Measurements from ENCODE around the gene CLPX.
A peak's percentile ranks its signal among the peaks of the same experiment; 100 is the strongest.
"Not testable (repeated sequence)": the region's sequence is repeated elsewhere in the genome, so short reads cannot be mapped to it uniquely, and the experiment has no call there.

Gene CLPX

DNA sequence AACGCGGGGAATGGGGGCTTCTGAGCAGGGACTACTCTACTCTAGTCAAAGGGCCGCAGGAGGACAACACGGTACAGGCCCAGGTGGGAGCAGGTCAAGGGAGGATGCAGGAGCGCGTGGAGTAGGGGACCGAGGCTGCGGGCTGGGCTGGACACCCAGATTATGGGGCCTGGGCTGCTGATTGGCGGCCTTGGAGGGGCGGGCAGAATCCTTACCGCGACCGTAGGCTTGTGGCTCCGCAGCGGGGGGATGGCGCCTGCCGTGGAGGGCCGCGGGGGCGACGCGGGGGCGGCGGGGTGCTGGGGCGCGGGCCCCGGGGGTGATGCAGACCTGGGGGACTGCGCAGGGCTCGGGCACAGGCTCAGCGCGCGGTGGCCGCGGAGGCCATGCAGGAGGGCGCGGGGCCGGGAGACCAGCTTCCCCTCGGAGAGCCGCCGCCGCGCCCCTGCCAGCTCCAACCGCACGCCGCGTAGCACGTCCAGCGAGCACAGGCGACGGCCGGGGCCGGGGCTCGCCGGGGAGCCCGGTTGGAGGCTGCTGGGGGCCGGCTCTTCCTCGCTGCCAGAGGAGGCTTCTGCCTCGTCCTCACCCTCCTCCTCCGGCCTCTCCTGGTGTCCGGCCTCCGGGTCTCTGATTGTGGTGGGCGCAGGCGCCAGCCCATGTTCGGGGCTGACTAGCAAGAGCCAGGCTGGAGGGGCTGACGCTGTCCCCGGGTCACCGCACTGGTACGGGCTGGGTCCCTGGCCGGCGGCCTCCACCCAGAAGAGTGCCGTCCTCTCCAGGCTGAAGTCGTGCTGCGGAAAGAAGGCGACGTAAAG lies 83.0 kb downstream of the CLPX start:
- Mint-ChIP-seq H3K4me3 (no peak overlapping the region), H3K27me3 (ENCODE audit: low read depth, poor library complexity) (peaks cover 3% of the 10 kb centered on the region), H3K4me1 (peaks cover 6% of the 10 kb centered on the region), H3K27ac (peak overlapping the region; percentile 67), H3K36me3 (ENCODE audit: low read depth) (peaks cover 50% of the 10 kb centered on the region), H3K9me3 (no peaks in the 10 kb centered on the region)
- no peak for DNase-seq
- TF ChIP-seq, protein P1, sequence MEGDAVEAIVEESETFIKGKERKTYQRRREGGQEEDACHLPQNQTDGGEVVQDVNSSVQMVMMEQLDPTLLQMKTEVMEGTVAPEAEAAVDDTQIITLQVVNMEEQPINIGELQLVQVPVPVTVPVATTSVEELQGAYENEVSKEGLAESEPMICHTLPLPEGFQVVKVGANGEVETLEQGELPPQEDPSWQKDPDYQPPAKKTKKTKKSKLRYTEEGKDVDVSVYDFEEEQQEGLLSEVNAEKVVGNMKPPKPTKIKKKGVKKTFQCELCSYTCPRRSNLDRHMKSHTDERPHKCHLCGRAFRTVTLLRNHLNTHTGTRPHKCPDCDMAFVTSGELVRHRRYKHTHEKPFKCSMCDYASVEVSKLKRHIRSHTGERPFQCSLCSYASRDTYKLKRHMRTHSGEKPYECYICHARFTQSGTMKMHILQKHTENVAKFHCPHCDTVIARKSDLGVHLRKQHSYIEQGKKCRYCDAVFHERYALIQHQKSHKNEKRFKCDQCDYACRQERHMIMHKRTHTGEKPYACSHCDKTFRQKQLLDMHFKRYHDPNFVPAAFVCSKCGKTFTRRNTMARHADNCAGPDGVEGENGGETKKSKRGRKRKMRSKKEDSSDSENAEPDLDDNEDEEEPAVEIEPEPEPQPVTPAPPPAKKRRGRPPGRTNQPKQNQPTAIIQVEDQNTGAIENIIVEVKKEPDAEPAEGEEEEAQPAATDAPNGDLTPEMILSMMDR (IDR thresholded peaks at IDR 0.05), result no peak

DNA sequence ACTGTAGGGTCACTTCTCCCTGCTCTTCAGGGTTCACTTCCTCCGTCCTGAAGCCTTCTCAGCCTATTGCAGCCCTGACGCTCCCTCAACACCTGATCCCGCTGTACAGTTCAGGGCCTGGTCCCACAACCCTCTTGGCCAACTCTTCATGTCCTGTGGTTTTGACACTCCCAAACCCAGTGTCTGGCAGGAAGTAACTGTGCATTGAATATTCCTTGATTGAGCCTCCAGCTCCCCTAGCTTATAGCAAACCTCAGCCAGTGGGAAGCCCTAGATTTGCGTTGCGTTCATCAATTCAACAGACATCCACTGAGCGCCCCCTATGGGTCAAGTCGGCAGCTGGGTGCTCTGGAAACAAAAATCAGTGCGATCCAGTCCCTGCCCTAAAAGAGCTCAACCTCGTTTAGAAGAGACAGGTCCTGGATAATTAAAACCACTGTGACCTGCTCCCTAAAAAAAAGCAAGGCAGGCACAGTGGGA lies 83.7 kb downstream of the CLPX start:
- H3K27me3 Mint-ChIP-seq (ENCODE audit: low read depth, poor library complexity), result peaks cover 3% of the 10 kb centered on the region
- TF ChIP-seq, protein P1 (IDR thresholded peaks at IDR 0.05), result peak; percentile 78
- H3K4me1 Mint-ChIP-seq, result peaks cover 6% of the 10 kb centered on the region
- H3K4me3 Mint-ChIP-seq, result no peak overlapping the region
- peaks cover 51% of the 10 kb centered on the region for H3K36me3 Mint-ChIP-seq (ENCODE audit: low read depth)
- peak overlapping the region; percentile 67 for H3K27ac Mint-ChIP-seq
- peak; percentile 85 for DNase-seq
- no peaks in the 10 kb centered on the region for H3K9me3 Mint-ChIP-seq

DNA sequence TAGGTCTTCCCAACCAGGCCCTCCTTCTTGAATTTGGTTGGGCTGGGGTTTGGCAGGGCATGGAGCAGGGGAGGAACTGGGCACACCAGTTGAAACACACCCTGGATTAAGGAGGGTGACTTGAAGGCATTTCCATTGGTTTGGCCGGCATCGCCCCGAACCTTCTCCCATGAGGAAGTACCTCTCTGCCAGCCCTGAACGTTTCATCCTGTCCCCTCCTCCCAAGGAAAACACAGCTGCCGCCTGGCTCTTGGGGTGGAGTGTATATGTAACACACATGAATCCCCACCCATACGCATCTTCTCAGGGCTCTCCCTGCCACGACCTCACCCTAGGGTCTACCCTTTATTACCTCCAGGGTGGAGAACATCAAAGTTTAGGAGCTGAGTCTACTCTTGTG lies 84.7 kb downstream of the CLPX start:
- DNase-seq, result no peak
- Mint-ChIP-seq H3K27ac (no peak overlapping the region), H3K27me3 (ENCODE audit: low read depth, poor library complexity) (peaks cover 3% of the 10 kb centered on the region), H3K4me1 (peaks cover 6% of the 10 kb centered on the region), H3K36me3 (ENCODE audit: low read depth) (peaks cover 42% of the 10 kb centered on the region), H3K9me3 (no peaks in the 10 kb centered on the region), H3K4me3 (no peak overlapping the region)
- TF ChIP-seq, protein P1 (IDR thresholded peaks at IDR 0.05), result no peak

DNA sequence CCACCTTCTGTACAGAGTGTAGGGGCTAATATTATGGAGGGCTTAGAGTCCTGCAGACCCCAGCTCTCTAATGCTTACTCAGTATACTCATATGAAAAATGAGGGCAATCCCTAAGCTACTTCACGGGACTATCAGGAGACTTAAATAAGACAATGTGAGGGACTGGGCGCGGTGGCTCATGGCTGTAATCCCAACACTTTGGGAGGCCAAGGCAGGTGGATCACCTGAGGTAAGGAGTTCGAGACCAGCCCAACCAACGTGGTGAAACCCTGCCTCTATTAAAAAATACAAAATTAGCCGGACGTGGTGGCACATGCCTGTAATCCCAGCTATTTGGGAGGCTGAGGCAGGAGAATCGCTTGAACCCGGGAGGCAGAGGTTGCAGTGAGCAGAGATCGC lies 85.3 kb downstream of the CLPX start:
- H3K27ac Mint-ChIP-seq; H3K27me3 Mint-ChIP-seq (ENCODE audit: low read depth, poor library complexity); H3K4me3 Mint-ChIP-seq; H3K4me1 Mint-ChIP-seq; H3K9me3 Mint-ChIP-seq; DNase-seq: not testable (repeated sequence)
- peaks cover 38% of the 10 kb centered on the region for H3K36me3 Mint-ChIP-seq (ENCODE audit: low read depth)

DNA sequence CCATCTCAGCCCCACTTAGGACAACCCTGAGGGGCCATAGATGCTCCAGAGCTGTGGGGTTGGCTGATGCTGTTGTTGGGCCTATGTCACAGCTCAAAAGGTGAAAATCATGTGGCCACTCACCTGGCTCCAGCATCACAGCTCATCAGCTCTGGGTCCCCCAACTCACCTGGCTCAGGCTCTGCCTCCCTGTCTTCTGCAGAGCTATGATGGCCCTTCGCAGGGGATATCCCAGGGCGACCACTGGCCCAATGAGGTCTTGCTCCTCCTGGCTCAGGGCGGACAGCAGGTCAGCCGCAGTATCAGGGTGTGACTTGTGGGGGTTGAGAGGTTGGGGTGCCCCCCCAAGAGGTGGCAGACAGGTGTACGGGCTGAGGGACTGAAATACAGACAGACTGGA lies 85.8 kb downstream of the CLPX start:
- Mint-ChIP-seq H3K4me1 (peaks cover 6% of the 10 kb centered on the region), H3K9me3 (no peaks in the 10 kb centered on the region), H3K4me3 (no peak overlapping the region), H3K27me3 (ENCODE audit: low read depth, poor library complexity) (peaks cover 3% of the 10 kb centered on the region), H3K36me3 (ENCODE audit: low read depth) (peaks cover 38% of the 10 kb centered on the region), H3K27ac (no peak overlapping the region)
- TF ChIP-seq, protein P1 (IDR thresholded peaks at IDR 0.05), result no peak
- no peak for DNase-seq

Measured in nephron progenitor cell (in vitro differentiated cells).